IPS-20b (cell line): ENCODE results near the gene GPAT3.
"Not testable (repeated sequence)": the region's sequence is repeated elsewhere in the genome, so short reads cannot be mapped to it uniquely, and the experiment has no call there.

Source experiments
- H3K27ac ChIP-seq: one replicate; pipeline ENCODE4 v1.5.1; 2013; ENCODE audit warnings: low read length
- H3K27me3 ChIP-seq: 2 replicates; pipeline ENCODE4 v1.6.1; 2013; ENCODE audit warnings: mild to moderate bottlenecking, low read length, inconsistent platforms; ENCODE audit not compliant: insufficient read depth
- H3K36me3 ChIP-seq: 2 replicates; pipeline ENCODE4 v1.6.1; 2013; ENCODE audit warnings: low read depth, mild to moderate bottlenecking, inconsistent platforms, low read length, moderate library complexity; ENCODE audit not compliant: insufficient read depth
- H3K4me1 ChIP-seq: 2 replicates; pipeline ENCODE4 v1.6.1; 2013; ENCODE audit warnings: mild to moderate bottlenecking, control low read depth, inconsistent platforms, low read length, moderate library complexity; ENCODE audit not compliant: insufficient read depth
- H3K4me3 ChIP-seq: 2 replicates; pipeline ENCODE4 v1.5.1; 2013; ENCODE audit warnings: mild to moderate bottlenecking, low read length, inconsistent platforms
- H3K9ac ChIP-seq: 2 replicates; pipeline ENCODE4 v1.6.1; 2013; ENCODE audit warnings: low read depth, mild to moderate bottlenecking, inconsistent platforms, low read length, moderate library complexity
- H3K9me3 ChIP-seq: 2 replicates; pipeline ENCODE4 v1.6.1; 2013; ENCODE audit warnings: mild to moderate bottlenecking, low read depth, low read length, inconsistent platforms; ENCODE audit not compliant: insufficient read depth

GPAT3 gene

DNA sequence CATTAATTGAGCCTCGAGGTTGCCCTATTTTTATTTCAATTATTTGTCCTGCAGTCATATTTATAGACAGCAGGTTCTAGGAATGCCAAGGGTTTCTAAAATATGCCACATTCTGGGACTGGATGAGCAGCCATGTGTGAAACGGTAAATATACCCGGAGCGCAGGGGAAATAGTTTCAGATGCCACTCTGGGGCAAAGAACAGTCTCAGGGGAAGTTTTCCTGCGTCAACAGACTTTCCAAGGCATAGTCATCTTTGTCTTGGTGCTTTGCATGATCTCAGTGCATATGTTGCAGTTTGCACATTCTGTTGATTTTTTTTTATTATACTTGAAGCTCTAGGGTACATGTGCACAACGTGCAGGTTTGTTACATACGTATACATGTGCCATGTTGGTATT, 71.0 kb downstream of the GPAT3 start:
- no peaks in the 10 kb centered on the region for H3K27me3 ChIP-seq
- peaks cover 5% of the 10 kb centered on the region; the same call in 1 of the 2 replicates for H3K4me1 ChIP-seq
- H3K4me3 ChIP-seq, result no peak overlapping the region
- no peak overlapping the region for H3K27ac ChIP-seq
- H3K9me3 ChIP-seq, result no peaks in the 10 kb centered on the region
- no peak overlapping the region for H3K9ac ChIP-seq
- H3K36me3 ChIP-seq, result no peaks in the 10 kb centered on the region

DNA sequence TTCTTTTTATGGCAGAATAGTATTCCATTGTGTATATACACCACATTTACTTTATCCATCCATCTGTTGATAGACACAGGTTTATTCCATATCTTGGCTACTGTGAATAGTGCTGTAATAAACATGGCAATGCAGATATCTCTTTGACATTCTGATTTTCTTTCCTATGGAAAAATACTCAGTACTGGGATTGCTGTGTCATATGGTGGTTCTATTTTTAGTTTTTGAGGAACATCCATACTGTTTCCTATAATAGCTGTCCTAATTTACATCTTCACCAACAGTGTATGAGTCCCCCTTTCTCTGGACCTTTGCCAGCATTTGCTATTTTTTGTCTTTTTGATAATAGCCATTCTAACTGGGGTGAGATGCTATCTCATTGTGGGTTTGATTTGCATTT, 73.5 kb downstream of the GPAT3 start:
- H3K9ac ChIP-seq, result no peak overlapping the region
- no peaks in the 10 kb centered on the region for H3K9me3 ChIP-seq
- no peak overlapping the region for H3K4me3 ChIP-seq
- no peaks in the 10 kb centered on the region for H3K27me3 ChIP-seq
- no peak overlapping the region for H3K27ac ChIP-seq
- H3K36me3 ChIP-seq, result no peaks in the 10 kb centered on the region
- H3K4me1 ChIP-seq, result peaks cover 5% of the 10 kb centered on the region; the same call in 1 of the 2 replicates

DNA sequence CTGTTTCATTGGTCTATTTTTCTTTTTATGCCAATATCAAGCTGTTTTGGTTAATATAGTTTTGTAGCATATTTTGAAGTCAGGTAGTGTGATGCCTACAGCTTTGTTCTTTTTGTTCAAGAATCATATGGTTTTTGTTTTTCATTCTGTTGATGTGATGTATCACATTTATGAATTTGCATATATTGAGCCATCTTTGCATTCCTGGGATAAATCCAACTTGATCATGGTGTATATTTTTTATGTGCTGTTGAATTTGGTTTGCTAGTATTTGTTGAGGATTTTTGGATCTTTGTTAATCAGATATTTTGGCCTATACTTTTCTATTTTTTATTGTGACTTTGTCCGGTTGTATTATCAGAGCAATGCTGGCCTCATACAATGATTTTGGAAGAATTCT, 74.8 kb downstream of the GPAT3 start:
- Histone ChIP-seq H3K36me3 (no peaks in the 10 kb centered on the region), H3K27me3 (no peaks in the 10 kb centered on the region), H3K4me1 (no peaks in the 10 kb centered on the region), H3K27ac (no peak overlapping the region), H3K4me3 (no peak overlapping the region), H3K9me3 (no peaks in the 10 kb centered on the region), H3K9ac (no peak overlapping the region)

DNA sequence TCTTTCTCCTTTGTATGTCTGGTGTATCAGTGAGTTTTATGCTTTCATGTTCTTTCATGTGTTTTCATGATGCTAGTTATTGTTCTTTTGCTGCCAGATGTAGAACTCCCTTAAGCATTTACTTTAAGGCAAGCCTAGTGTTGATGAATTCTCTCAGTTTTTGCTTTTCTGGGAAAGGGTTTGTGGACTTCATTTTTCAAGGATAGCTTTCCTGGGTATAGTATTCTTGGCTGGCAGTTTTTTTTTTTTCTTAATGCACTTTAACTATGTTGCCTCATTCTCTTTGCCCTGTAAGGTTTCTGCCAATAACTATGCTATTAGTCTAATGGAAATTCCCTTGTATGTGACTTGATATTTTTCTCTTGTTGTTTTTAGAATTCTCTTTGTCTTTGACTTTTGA, 77.1 kb downstream of the GPAT3 start:
- Histone ChIP-seq H3K27ac (no peak overlapping the region), H3K9me3 (no peaks in the 10 kb centered on the region), H3K27me3 (no peaks in the 10 kb centered on the region), H3K4me3 (no peak overlapping the region), H3K4me1 (peaks cover 6% of the 10 kb centered on the region; the same call in 1 of the 2 replicates), H3K9ac (no peak overlapping the region), H3K36me3 (no peaks in the 10 kb centered on the region)

DNA sequence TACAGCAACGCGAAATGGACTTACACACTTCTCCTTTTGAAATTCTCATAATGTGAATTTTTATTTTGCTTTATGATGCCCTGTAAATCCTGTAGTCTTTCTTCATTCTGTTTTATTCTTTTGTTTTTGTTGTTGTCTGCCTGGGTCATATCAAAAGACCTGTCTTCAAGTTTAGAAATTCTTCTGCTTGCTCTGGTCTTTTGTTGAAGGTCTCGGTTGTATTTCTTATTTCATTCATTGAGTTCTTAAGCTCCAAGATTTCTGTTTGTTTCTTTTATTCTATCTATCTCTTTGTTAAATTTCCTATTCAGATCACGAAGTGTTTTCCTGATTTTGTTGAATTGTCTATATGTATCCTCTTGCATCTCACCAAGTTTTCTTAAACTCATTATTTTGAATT, 78.1 kb downstream of the GPAT3 start:
- Histone ChIP-seq H3K4me1 (peaks cover 14% of the 10 kb centered on the region), H3K27me3 (no peaks in the 10 kb centered on the region), H3K9me3 (no peaks in the 10 kb centered on the region), H3K36me3 (no peaks in the 10 kb centered on the region), H3K4me3 (no peak overlapping the region), H3K9ac (no peak overlapping the region), H3K27ac (no peak overlapping the region)

DNA sequence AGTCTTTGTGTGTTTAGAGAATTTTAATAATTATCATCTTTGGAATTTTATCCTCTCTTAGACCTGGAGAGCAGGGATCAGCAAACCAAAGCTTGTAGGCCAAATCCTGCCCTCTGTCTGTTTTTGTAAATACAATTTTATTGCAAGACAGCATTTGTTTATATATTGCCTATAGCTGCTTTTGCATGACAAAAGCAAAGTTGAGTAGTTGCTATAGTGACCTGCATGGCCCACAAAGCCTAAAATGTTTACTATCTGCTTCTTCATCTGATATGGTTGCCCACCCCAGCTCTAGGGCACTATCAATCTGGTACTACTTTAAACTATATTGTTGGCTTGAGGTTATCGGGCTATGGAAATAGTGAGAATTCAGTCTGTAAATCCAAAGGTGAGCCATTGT, 80.3 kb downstream of the GPAT3 start:
- Histone ChIP-seq H3K36me3 (no peaks in the 10 kb centered on the region), H3K9me3 (peaks cover 3% of the 10 kb centered on the region), H3K27ac (no peak overlapping the region), H3K4me1 (peaks cover 16% of the 10 kb centered on the region), H3K27me3 (no peaks in the 10 kb centered on the region), H3K4me3 (no peak overlapping the region), H3K9ac (no peak overlapping the region)

DNA sequence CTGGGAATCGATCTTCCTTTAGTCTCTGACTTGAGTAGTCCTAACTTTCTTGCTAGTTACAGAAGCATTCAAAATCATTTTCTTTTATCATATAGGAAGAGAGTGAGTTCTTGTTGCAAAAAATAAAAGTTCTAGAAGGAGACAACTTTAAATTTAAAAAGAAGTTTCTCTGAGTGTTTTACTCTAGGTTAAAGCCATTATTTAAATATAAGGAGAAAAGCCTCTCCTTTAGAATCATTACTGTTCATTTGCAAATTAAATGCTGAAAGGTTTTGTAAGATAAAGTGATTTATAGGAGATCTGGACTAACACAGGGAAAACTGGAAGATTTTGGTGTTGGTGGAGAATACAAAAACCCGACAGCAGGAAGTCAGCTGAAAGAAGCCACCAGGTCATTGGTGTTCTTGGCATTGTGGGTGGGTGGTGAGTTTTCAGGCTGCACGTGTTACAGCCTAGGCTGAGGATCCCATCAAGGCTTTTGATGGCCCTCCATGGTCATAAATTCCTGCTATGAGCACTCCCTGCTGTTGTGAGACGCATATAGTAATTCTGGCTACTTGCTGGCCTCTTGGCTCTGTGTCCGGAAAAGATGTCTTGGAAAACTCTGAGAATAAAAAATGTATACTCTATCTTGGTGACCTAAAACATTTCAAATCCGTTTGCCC, 81.6 kb downstream of the GPAT3 start:
- H3K36me3 ChIP-seq, result no peaks in the 10 kb centered on the region
- H3K9ac ChIP-seq, result no peak overlapping the region
- H3K4me3 ChIP-seq, result no peak overlapping the region
- no peak overlapping the region for H3K27ac ChIP-seq
- peaks cover 16% of the 10 kb centered on the region for H3K9me3 ChIP-seq
- peaks cover 16% of the 10 kb centered on the region for H3K4me1 ChIP-seq
- H3K27me3 ChIP-seq, result no peaks in the 10 kb centered on the region

DNA sequence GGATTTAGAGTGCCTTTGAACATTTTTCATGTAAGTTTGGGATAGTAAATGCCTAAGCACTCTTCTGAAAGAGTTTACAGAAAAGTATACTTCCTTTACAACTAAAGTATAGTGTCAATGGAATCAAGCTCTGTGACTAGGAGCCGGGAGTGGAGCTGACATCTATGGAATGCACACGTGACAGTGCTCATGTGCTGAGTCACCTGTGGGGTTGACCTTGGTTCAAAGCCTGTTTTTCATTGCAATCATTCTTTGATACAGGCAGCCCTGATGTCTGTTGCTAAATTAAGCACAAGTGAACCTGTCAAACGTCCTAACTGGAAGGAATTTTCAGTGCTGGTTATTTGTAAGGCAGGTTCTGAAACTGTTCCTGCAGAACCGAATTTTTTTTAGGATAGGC, 82.5 kb downstream of the GPAT3 start:
- no peak overlapping the region for H3K27ac ChIP-seq

DNA sequence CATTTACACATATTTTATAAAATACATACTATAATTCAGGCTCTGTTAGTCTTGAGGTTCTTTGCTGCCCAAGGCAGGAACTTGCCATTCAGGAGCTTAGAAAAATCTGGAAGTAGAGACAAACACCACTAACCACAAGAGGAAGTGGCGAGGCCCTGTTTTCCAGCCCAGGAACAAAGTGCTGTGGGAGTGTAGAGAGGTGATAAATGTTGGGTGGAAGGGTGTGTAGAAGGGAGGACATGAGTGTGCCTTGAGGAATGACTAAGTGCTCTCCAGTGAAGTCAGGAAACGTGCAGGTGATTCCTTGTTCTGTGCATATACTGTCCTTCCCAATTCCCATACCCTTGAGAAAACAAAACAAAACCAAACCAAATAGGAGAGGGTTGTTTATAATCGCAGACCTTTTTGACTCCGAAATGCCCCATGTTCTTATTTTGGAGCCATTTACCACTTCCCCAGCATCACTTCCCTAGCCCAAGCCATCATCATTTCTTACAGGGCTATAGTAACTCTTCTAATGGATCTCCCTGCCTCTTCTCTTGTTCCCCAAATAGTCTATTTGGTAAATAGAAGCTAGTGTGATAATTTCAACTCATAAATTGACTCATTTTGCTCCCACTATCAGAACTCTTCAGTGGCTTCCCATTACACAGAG, 83.2 kb downstream of the GPAT3 start:
- no peaks in the 10 kb centered on the region for H3K27me3 ChIP-seq
- H3K9ac ChIP-seq, result no peak overlapping the region
- no peak overlapping the region for H3K27ac ChIP-seq
- H3K4me1 ChIP-seq, result peaks cover 16% of the 10 kb centered on the region
- H3K9me3 ChIP-seq, result peaks cover 26% of the 10 kb centered on the region
- H3K36me3 ChIP-seq, result no peaks in the 10 kb centered on the region
- no peak overlapping the region for H3K4me3 ChIP-seq

More for the DNA sequence above, 82.5 kb downstream of the GPAT3 start:
- H3K4me1 ChIP-seq, result peaks cover 16% of the 10 kb centered on the region
- H3K36me3 ChIP-seq, result no peaks in the 10 kb centered on the region
- peaks cover 25% of the 10 kb centered on the region for H3K9me3 ChIP-seq
- no peaks in the 10 kb centered on the region for H3K27me3 ChIP-seq
- no peak overlapping the region for H3K9ac ChIP-seq
- no peak overlapping the region for H3K4me3 ChIP-seq

DNA sequence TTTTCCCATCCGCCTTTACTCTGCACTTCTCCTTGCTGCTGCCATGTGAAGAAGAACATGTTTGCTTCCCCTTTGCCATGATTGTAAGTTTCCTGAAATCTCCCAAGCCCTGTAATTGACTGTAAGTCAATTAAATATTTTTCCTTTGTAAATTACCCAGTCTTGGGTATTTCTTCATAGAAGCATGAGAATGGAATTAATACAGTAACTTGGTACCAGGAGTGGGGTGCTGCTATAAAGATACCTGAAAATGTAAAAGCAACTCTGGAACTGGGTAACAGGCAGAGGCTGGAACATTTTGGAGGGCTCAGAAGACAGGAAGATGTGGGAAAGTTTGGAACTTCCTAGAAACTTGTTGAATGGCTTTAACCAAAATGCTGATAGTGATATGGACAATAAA, 86.2 kb downstream of the GPAT3 start:
- H3K36me3 ChIP-seq, H3K27ac ChIP-seq, H3K4me3 ChIP-seq, H3K27me3 ChIP-seq, H3K9ac ChIP-seq: not testable (repeated sequence)
- Histone ChIP-seq H3K4me1 (peaks cover 18% of the 10 kb centered on the region), H3K9me3 (peaks cover 26% of the 10 kb centered on the region)

DNA sequence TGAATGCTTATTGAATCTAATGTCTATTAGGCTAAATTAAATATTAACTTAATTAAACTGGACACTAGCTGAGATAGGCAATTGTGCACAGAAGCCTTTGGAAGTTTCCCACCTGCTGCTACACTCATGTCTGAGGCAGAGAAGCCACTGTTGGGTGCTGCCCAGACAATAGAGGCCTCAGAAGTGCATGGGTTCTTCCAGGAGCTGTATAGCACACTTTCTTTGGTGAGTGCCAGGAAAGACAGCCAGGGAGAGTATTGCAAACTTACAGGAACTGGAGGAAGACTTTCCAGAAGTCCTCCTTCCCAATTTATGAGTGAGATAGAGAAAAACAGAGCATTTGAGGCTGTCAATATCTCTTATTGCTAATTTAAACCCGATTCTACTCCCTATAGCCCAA, 89.9 kb downstream of the GPAT3 start:
- peaks cover 26% of the 10 kb centered on the region for H3K9me3 ChIP-seq
- H3K27me3 ChIP-seq, result no peaks in the 10 kb centered on the region
- H3K4me1 ChIP-seq, result 0 out of 2 replicates have a peak, but pooled peaks cover 2% of the 10 kb centered on the region
- no peak overlapping the region for H3K9ac ChIP-seq
- H3K27ac ChIP-seq, result no peak overlapping the region
- H3K36me3 ChIP-seq, result no peaks in the 10 kb centered on the region
- H3K4me3 ChIP-seq, result no peak overlapping the region

DNA sequence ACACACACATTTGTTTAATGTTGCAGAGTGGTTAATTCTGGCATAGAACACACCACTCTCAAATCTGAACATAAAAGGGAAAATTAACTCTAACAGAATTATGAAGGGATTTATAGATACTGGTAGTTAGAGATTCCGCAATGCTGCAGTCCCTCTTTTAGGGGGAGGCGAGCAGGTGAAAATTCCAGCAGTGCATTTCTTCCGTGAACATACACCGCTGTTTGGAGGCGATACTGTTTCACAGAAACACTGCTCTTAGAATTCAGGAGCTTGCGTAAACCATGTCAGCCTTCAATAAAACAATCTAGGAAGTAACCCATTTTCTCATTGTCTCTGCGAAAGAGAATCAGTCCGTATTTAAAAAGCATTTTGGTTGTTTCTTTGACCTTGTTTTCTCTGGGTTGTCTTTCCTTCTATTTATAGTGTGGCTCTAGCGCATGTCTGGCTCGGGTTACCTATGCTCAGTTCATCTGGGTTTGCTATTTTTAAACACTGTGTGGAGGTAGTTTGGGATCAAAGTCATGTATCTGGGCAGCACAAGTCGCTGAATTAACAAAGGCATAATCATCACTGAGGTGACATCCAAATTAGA, 90.4 kb downstream of the GPAT3 start:
- H3K9ac ChIP-seq, result no peak overlapping the region
- no peak overlapping the region for H3K27ac ChIP-seq
- H3K36me3 ChIP-seq, result no peaks in the 10 kb centered on the region
- 0 out of 2 replicates have a peak, but pooled peaks cover 2% of the 10 kb centered on the region for H3K4me1 ChIP-seq
- H3K4me3 ChIP-seq, result no peak overlapping the region
- H3K9me3 ChIP-seq, result peaks cover 21% of the 10 kb centered on the region
- no peaks in the 10 kb centered on the region for H3K27me3 ChIP-seq
